Osteoblast (primary cell): ENCODE results near the gene MAPKAPK5. TPM values are rescaled to one million over a fixed set of nuclear protein-coding genes. Genes with fewer than 3 reads are reported as not detected.

Source experiments
- DNase-seq: peaks from one replicate; pipeline ENCODE4 v3.0.0; 2011; ENCODE audit warnings: low spot score, mixed read lengths; ENCODE audit not compliant: insufficient read length; ENCODE audit errors: missing footprints
- H2AFZ ChIP-seq: 2 replicates; pipeline ENCODE4 v1.6.0; 2011; ENCODE audit warnings: mild to moderate bottlenecking, low read length
- H3K27ac ChIP-seq: 2 replicates; pipeline ENCODE4 v1.5.1; 2011; ENCODE audit warnings: mild to moderate bottlenecking, low read depth, low read length, moderate library complexity
- H3K27me3 ChIP-seq: 2 replicates; pipeline ENCODE4 v1.6.0; 2012; ENCODE audit warnings: mild to moderate bottlenecking, control low read depth, inconsistent platforms, low read length, moderate library complexity; ENCODE audit not compliant: insufficient read depth
- H3K36me3 ChIP-seq: 2 replicates; pipeline ENCODE4 v1.5.1; 2011; ENCODE audit warnings: mild to moderate bottlenecking, low read length, control low read depth, moderate library complexity; ENCODE audit not compliant: insufficient read depth
- H3K4me1 ChIP-seq: 2 replicates; pipeline ENCODE4 v1.5.1; 2011; ENCODE audit warnings: mild to moderate bottlenecking, low read length, control low read depth, moderate library complexity; ENCODE audit not compliant: insufficient read depth
- H3K4me2 ChIP-seq: 2 replicates; pipeline ENCODE4 v1.6.0; 2011; ENCODE audit warnings: mild to moderate bottlenecking, low read length; ENCODE audit not compliant: insufficient read depth
- H3K4me3 ChIP-seq: fragments of 200-600 bp; sonication (generic); 3 replicates; pipeline ENCODE4 v1.5.1; 2012; ENCODE audit warnings: mild to moderate bottlenecking, low read length, inconsistent platforms; ENCODE audit not compliant: insufficient read depth
- H3K79me2 ChIP-seq: 2 replicates; pipeline ENCODE4 v1.6.0; 2012; ENCODE audit warnings: mild to moderate bottlenecking, low read length, control low read depth, inconsistent platforms; ENCODE audit not compliant: insufficient read depth
- H3K9me3 ChIP-seq: 2 replicates; pipeline ENCODE4 v1.5.1; 2011; ENCODE audit warnings: low read depth, low read length, control low read depth
- H4K20me1 ChIP-seq: 2 replicates; pipeline ENCODE4 v1.6.0; 2012; ENCODE audit warnings: mild to moderate bottlenecking, low read length, control low read depth; ENCODE audit not compliant: insufficient read depth
- CTCF ChIP-seq: IDR thresholded peaks from 2 replicates; pipeline ENCODE4 v1.5.1; 2011; ENCODE audit warnings: mild to moderate bottlenecking, low read depth, low read length, moderate library complexity; ENCODE audit errors: extremely low read depth
- total RNA-seq: library from RNA; depleted of rRNA; stranded (reverse); fragments of >200 nt; gene quantifications from 2 replicates; pipeline ENCODE4 v1.2.3, GENCODE V29; 2012

The MAPKAPK5 gene
- total RNA-seq, 1 donor = 32.9 TPM

GRCh38 chr12:111894556-111894955, 52.5 kb downstream of the MAPKAPK5 start:
- no peak for TF ChIP-seq CTCF
- Histone ChIP-seq H3K27me3 (no peaks in the 10 kb centered on the region), H3K27ac (no peak overlapping the region), H4K20me1 (no peaks in the 10 kb centered on the region), H3K79me2 (no peaks in the 10 kb centered on the region), H2AFZ (no peak overlapping the region), H3K36me3 (peaks cover 44% of the 10 kb centered on the region), H3K4me2 (no peak overlapping the region), H3K4me3 (no peak overlapping the region), H3K4me1 (no peaks in the 10 kb centered on the region), H3K9me3 (no peaks in the 10 kb centered on the region)
- no peak for DNase-seq

DNA sequence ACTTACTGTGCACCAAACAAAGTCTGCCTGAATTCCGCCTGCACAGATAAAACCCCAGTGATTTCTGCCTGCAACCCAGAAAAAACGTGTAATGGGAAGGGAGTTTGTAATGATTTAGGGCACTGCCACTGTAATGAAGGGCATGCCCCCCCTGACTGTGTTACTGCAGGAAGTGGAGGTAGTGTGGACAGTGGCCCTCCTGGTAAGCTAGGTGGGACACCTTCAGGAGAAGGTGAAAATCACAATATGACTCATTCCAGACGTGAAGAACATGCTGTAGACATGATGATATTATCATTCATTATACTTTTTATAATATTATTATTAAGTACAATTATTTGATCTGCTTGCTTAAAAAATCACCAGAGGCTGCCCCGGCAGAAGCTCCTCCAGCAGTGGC, 59.2 kb downstream of the MAPKAPK5 start:
- Histone ChIP-seq H2AFZ (no peak overlapping the region), H3K4me2 (no peak overlapping the region), H3K9me3 (no peaks in the 10 kb centered on the region), H3K36me3 (peaks cover 10% of the 10 kb centered on the region), H3K27ac (no peak overlapping the region), H3K27me3 (no peaks in the 10 kb centered on the region), H3K4me3 (no peak overlapping the region), H3K79me2 (no peaks in the 10 kb centered on the region), H3K4me1 (no peaks in the 10 kb centered on the region), H4K20me1 (no peaks in the 10 kb centered on the region)
- no peak for TF ChIP-seq CTCF
- no peak for DNase-seq

- H3K27me3 ChIP-seq = no peaks in the 10 kb centered on the region
- no peak overlapping the region for H3K4me2 ChIP-seq
- H3K4me3 ChIP-seq = no peak overlapping the region
- H4K20me1 ChIP-seq = no peaks in the 10 kb centered on the region
- H3K9me3 ChIP-seq = no peaks in the 10 kb centered on the region
- H3K36me3 ChIP-seq = peaks cover 6% of the 10 kb centered on the region
- no peak overlapping the region for H3K27ac ChIP-seq
- H2AFZ ChIP-seq = no peak overlapping the region
- DNase-seq = no peak
- no peaks in the 10 kb centered on the region for H3K4me1 ChIP-seq
- H3K79me2 ChIP-seq = no peaks in the 10 kb centered on the region
- TF ChIP-seq CTCF = no peak
Measured at GRCh38 chr12:111904446-111904975, 62.5 kb downstream of the MAPKAPK5 start.

- H3K36me3 ChIP-seq = peaks cover 6% of the 10 kb centered on the region
- H3K4me3 ChIP-seq = no peak overlapping the region
- H3K27ac ChIP-seq = no peak overlapping the region
- H4K20me1 ChIP-seq = no peaks in the 10 kb centered on the region
- no peaks in the 10 kb centered on the region for H3K9me3 ChIP-seq
- no peak overlapping the region for H3K4me2 ChIP-seq
- no peaks in the 10 kb centered on the region for H3K79me2 ChIP-seq
- no peak overlapping the region for H2AFZ ChIP-seq
- no peaks in the 10 kb centered on the region for H3K27me3 ChIP-seq
- H3K4me1 ChIP-seq = no peaks in the 10 kb centered on the region
- no peak for TF ChIP-seq CTCF
- DNase-seq = no peak
Measured at GRCh38 chr12:111905502-111905901, 63.5 kb downstream of the MAPKAPK5 start.
